HG02798 (cell line): ENCODE results near the gene NMNAT3.

ENCODE experiments used
- ATAC-seq: cut with Tn5 transposase; IDR thresholded peaks from one replicate; pipeline ENCODE4 v1.9.1; 2021; ENCODE audit warnings: mild to moderate bottlenecking; ENCODE audit not compliant: unreplicated experiment, poor library complexity

The NMNAT3 gene

DNA sequence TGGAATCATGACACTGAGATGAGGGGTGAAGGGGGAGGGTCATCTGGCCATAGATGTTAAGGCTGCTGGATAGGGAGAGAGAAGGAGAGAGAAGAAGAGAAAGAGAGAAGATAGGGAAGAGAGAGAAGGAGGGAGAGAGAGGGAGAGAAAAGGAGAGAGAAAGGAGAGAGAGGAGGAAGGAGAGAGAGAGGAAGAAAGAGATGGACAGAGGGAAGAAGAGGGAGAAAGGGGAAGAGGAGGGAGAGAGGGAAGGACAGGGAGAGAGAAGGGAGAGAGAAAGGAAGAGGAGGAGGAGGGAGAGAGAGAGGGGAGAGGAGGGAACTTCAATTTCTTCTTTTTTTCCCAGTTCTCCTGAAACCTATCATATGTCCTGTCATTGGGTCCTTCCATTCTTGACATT, 123.1 kb downstream of the NMNAT3 start:
- no peak for ATAC-seq

DNA sequence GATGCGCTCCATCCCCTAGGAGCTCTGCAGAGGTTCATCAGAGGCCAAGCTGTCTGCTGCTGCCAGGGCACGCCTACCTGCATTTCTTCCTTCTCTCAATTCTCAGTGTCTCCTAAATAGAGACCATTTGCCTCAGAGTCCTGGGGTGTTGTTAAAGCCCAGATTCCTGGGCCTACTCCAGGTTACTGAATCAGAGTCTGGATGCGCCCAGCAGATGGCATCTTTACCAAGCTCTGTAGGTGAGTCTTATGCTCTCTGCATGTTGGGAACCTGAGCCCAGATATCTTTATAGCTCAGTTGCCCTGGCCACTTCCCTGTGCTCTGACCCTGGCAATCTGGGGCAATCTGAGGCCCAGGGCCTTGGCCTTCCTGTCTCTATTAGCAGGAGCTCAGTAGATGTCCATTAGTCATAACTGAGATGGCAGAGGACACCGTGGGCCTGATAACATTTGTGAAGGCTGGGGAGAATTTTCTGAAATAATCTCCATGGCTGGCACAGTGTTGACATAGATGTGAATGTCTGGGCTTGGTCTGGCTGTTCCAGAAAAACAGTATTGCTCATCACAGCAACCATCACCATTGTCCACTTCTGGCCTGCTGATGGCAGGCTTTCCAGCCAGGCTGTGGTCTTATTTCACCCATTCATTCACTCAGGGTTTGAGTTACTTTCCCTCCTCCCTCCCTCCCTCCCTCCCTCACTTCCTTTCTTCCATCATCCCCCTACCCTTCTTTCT, 125.0 kb downstream of the NMNAT3 start:
- ATAC-seq, result no peak

DNA sequence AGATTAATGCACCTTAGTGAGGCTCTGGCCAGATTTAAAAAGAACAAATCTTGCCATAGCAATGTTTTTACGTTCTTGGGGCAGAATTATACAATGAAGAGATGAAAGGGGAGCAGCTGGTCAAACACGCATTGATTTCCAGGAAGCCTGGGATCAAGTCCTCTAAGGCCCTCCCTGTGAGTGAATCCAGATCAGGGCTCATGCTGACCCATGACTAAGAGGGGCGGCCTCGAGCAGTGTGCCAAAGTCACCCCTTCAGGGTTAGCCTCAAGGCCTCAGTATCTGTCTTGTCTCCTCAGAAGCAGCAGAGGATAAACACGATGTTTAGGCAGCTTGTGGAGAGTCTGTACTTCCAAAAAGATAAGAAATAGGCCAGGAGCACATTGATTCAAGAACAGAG, 129.0 kb downstream of the NMNAT3 start:
- ATAC-seq, result no peak

DNA sequence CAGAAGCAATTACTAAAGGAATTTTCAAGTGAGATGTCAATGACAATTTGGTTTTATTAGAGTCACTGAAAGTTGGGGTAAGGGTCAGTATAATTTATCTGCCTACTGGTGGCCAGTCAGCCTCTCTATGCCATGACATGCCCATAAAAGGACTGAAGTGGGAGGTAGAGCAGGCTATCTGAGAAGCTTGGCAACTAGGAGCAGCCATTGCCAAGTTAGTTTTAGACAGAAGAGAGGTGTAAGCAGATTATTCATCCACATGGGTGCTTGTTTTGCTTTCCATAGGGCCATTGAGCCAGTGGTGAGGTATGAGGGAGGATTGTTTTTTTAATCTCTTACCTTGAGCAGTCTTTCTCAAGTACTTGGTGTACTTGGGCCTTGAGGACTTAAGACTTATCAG, 130.1 kb downstream of the NMNAT3 start:
- ATAC-seq, result no peak

DNA sequence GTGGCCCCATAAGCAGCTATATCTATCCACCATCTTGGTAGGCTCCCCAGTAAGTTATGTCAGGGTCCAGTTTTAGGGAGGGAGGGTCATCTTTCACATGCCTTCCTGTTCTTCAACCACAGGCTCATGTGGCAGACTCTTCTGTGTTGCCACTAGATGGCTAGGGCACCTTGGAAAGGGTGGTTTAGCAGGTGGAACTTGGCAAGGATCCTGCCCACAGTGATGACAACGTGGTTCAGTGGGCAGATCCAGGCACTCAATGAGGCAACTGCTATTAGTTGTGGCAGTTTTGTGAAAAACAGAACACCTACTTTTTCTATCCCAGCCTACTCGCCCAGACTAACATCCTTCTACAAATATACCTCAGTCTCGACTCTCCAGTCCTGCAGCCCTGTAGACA, 131.0 kb downstream of the NMNAT3 start:
- ATAC-seq, result no peak

DNA sequence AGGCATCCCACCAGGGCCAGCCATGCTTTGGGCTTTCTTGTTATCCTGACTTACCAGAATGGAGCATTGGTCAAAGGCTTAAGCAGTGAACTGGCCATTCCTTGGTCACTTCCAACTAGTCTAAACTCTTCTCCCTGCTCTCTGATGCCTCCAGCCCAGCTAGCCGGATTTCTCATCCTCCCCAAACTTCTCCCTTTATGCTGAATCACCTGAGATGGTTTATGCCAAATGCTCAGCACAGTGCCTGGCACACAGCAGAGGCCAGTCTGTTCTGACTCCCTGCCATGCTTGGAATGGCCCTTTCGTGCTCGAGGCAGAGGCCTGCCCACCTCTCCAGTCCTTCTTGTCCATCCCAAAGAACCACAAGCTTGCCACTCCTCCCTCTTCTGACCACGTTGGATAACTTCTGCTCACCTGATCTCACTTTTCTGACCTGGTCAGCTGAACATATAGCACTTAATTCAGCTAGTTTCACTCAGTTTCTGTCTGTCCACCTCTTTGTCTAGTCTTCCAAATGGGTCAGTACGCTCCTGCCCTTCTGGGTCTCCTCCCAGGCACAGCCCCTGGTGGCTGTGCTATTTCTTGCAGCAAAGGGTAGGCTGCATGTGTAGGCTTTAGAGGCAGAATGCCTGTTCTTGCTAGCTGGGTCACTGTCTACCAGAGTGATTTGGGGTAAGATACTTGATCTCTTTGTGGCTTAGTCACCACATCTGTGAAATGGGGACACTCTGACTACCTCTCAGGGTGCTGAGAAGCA, 136.1 kb downstream of the NMNAT3 start:
- no peak for ATAC-seq

DNA sequence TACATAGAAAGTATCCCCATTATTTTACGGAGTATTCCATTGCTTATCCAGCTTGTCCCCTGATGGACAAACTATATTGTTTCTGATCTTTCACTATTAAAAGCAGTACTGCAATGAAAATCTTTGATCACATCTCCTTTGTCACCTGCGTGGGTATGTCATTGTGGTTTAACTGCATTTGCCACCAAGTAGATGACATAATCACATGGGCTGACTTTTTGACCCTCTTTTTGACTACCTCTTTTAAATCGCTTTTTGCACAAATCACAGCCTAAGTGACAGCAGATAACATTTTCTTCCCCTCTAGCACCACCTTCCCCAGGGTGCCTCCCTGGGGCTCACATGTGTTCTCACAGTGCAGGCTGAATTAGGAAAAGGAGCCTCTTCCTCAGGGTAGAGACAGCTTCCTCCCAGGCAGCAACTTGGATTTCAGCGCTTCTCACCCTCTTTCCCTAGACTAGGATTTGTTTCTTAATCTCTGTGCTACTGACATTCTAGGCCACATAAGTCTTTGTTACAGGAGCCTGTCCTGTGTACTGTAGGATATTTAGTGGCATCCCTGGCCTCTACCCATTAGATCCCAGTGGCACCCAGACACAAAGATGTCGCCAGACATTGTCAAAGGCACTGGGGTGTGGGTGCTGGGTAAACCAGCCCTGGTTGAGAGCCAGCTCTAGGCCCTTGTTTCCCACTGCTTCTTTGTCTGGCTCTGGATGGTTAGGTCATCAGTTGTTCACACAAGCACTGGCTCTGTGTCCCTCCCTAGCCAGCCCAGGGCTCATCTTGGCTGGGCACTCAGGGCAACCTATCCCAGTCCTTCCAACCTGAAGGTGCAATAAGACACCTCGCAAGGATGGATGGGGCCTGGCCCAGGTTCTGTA, 136.9 kb downstream of the NMNAT3 start:
- ATAC-seq, result no peak

DNA sequence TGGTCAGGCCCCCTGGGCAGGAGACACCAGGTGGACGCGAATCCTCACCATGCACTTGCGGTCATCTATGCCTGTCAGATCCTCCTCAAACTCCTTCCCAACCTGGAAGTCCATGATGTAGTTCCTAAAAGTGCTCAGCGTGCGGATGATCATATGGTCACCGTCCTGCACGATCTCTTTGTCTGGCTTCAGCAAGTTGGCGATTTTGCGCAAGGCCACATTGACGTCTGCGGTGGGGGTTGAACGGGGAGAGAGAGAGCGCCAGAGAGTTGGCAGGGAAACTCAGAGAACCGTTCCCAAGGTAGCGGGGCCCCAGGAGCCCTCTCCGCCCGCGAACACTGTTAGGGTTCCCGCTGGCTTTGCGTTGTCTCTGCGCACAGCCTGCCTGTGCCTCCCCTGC, 139.0 kb downstream of the NMNAT3 start:
- no peak for ATAC-seq

DNA sequence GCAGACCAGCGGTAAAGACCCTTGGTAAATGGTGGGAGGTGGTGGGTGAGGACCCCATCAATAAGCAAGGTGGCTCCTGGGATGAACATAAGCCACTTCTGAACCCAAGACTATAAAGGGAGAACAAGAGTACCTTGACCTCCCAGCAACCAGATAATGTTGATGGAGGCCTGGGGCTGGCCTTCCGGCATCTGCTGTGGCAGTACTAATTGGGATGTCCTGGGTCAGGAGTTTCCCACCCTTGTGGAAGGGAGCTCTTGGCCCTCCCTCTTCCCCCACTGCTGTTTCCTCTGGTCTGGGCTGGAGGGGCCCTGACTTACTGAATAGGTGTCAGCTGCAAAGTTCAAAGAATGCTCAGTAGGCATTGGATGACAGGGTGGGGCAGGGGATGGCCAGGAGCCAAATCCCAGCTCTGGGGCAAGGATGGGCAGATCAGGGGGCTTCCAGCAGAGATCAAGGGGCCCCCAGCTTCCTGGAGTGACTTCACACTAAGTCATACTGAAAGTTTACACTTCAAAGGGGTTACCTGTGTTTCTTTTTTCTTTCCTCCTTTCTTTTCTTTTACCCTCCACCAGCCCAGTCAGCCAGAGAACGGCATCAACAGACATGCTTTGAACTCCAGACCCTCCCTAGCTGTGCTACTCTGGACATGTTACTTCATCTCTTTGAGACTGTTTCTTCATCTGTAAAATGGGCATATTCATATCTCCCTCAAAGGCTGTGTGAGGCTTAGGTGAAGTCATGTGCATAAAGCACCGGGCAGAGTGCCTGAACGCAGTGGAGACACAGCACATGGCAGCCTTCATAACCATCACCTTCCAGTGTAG, 139.8 kb downstream of the NMNAT3 start:
- ATAC-seq, result no peak

DNA sequence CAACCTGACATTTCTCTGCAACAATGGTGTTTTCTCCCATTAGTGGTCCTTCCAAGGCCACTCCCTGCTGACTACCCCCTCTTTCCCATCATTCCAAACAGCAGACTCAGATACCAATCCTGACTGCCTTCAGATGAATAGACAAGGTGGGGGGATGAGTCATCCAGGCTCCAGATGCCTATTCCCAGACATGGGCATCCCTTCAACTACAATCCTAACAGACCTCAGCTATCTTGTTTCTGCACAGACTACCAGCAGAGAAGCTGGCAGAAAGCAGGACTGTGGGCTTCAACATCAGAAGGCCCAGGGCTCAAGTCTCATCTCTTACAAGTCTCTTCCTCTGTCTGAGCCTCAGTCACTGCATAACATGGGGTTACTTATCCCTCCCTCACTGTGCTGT, 140.4 kb downstream of the NMNAT3 start:
- no peak for ATAC-seq

DNA sequence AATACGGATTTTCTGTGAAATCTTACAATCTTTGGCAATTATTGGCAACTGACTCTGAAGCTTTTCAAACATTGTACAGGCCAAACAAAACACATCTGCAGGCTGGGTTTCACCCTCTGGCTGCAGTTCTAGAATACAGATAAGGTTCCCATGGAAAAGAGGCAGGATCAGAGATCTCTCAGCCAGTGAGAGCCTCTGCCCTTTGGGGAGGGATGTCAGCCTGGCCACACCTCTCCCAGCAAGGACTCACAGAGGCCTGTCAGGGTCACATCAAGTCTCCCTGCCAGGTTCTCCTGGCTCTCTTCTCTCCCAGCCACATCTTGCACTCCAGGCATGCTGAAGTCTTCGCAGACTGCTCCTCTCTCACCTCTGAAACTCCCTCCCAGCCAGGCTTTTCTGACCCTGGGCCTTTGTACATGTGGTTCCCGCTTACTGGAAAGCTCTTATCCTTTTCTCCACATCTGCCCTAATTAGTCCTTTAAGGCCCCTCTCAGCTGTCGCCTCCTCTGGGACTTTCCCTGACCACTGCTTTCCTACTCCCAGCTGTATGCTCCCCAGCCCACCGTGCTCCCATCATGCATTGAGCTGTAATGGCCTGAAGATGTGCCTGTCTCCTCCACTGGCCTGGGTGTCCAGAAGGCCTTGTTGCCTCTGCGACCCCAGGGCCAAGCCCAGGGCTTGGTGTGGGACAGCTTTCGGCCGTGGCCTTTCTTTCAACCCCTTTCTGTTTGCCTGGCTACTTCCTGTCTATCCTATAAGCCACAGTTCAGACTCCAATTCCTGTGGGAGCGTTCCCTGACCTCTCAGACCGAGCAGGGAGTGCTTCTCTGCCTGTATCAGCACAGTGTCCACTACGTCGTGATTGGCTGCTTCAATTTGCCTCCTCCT, 142.5 kb downstream of the NMNAT3 start:
- ATAC-seq, result no peak

DNA sequence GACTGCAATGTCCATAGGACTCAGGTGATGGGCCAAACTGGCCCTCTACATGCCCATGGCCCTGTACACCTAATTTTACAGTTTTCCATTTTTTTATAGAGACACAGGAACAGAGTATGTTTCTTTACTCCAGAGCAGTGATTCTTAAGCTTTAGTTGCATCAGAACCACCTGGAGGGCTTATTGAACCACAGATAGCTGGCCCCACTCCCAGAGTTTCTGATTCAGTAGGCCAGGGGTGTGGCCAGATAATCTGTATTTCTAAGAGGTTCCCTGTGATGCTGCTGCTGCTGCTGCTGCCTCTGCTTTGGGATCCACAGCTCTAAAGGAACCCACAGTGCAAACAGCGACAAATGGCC, 143.3 kb downstream of the NMNAT3 start:
- ATAC-seq, result peak; percentile 60

DNA sequence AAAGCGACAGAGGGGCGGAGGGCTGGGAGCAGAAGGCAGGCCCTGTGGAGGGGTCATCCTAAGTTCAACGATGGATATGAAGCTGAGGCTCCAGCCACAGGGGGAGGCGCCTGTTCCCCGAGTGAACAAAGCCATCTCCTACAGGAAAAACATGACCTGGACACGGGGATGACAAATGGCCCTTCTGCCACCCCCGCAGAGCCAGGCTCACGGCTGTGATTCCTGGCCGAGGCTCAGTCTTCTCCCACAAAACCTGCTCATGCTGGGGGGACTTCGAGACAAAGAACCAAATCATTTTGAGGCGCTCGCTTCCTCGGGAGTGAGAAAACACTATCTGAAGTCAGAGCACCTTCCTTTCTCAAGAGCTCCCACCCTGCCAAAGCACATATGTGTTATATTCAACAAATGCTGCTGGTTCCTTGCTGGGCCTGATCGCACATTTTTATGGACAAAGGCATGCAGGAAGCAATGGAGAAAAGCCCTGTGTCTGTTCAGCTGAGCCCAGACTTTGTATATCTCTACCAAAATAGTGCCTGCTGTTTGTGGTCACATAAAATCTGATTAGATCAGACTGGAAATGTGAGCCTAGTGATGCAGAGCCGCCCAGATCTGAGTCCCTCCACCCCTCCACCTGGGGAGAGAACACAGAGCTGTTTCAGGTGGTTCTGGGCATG, 143.9 kb downstream of the NMNAT3 start:
- ATAC-seq, result peak; percentile 25

DNA sequence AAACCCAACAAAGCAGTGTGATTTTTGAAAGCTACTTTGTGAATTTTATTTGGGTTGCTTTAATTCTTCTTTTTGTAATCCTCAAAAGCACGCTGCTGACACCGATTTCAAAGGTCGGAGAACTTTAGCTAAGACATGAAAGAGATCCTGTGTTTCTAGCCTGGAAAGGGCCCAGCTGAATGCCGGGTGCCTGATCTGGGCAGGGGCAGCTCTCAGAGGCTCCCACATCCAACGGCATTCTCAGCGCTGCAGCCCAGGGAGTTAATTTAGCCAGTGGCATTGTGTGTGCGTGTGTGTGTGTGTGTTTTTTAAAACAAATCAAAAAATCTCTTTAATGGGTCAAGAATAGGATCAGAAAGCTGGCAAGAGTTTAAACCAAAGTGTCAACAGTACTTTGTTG, 144.8 kb downstream of the NMNAT3 start:
- no peak for ATAC-seq

DNA sequence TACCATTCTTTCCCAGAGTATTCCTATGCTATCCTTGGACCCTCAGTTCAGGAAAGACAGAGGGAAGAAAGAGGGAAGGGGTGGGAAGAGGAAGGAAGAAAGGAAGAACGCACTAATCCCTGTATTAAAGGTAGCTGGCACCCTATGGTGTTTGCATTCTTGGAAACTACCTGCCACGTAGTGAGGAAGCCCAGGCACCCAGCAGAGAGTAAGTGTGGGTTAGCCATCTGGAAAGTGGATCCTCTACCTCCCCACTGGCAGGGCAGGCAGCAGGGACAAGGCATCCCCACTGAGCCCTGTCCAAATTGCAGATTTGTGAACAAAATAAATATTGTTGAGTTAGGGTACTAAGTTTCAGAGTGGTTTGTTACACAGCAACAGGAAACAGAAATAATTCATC, 147.1 kb downstream of the NMNAT3 start:
- ATAC-seq, result no peak

DNA sequence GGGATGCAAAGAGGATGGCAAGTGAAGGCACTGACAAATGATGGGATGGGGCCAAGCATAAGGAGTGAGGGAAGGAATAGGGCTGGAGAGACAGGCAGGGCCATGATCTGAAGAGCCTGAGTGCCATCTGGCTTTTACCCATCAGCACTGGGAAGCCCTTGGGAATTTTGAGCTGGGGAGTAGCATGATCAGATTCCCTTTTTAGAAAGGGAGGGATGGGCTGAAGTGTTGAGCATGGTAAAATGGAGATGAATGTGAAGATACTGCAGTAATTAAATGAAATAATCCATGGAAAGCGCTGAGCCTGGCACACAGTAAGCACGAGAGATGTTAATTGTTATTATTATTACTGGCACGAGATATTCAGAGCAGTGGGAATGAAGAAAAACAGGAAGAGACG, 148.1 kb downstream of the NMNAT3 start:
- no peak for ATAC-seq

DNA sequence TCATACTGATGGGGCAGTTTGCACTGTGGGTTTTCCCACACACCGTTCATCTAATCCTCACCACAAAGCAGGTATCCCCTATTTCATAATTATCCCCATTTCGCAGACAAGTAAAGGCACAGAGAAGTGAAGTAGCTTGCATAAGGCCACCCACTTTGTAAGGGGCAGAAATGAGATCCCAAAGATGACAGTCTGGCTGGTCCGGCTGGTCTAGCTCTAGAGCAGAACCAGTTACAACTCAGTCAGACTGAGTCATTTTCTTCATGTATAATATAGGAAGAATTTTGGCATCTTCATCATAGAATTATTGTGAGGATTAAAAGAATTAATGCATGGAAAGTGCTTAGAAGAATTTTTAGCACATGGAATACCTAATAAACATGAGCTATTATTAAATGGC, 148.8 kb downstream of the NMNAT3 start:
- ATAC-seq, result no peak

DNA sequence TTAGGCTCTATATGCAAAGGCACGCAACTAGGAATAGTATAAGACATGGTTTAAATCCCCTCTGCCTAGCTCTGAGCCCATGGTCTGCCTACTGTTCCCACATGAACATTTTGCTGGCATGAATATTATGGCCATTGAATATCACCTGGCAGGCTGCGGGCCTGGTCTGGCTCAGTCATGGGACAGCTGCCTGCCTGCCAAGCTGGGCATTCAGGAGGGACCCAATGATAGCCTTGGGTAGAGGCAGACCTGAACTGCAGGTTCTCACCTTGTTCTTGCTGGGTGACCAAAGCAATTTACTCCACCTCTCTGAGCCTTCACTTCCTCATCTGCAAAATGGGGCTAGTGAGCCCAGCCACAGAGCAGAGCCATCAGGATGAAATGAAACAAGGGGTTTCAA, 149.5 kb downstream of the NMNAT3 start:
- ATAC-seq, result no peak

DNA sequence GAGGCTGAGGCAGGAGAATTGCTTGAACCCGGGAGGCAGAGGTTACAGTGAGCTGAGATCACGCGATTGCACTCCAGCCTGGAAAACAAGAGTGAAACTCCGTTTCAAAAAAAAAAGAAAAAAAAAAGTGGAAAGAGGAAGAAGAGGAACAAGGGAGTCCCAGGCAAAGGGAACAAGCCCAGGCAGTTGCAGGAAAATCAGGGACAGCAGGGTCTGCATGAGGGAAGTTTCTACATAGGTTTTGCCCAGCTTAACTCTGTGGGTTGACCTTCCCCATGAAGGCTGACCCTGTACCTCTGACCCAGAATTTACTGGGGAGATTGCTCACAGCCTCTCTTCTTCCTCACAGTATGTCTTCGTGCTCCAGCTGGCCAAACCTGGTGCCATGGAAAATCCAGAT, 150.5 kb downstream of the NMNAT3 start:
- no peak for ATAC-seq
